ENCODE measurements around the gene UBASH3A. TPM values are rescaled to one million over a fixed set of nuclear protein-coding genes. Genes with fewer than 3 reads are reported as not detected.

Gene UBASH3A
- total and polyA plus RNA-seq, 2 donors (not counting 1 experiment from before 2014, with no cell fraction given) = 0.12 to 0.33 TPM

GRCh38 chr21:42421018-42421793 lies 17.5 kb downstream of the UBASH3A start:
- H3K27me3 Mint-ChIP-seq = peaks cover 43% of the 10 kb centered on the region

More at GRCh38 chr21:42421018-42421793, 17.5 kb downstream of the UBASH3A start:
- H3K4me3 ChIP-seq (ENCODE audit: control extremely low read depth in 1 of 5, extremely low read depth in 1 of 5, insufficient read depth in 1 of 5, low read depth in 2 of 5, low read length in 4 of 5) = no peak overlapping the region
- ChIA-PET POLR2A (no interaction called here), CTCF (no interaction called here)
- no peak overlapping the region for H2AFZ ChIP-seq (ENCODE audit: insufficient read depth, low read depth, low read length, poor library complexity, severe bottlenecking)
- Mint-ChIP-seq H3K4me1 (peaks cover 25% of the 10 kb centered on the region), H3K27ac (no peak overlapping the region), H3K9me3 (ENCODE audit: insufficient read depth) (no peaks in the 10 kb centered on the region), H3K4me3 (no peak overlapping the region)
- no CpG with 5 or more reads among the region's 3 CpGs for WGBS (ENCODE audit: insufficient coverage)
- peaks cover 0 to 25% (median 7%) of the 10 kb centered on the region in 4 experiments for H3K27me3 ChIP-seq (replicated peaks in 1 of 4; ENCODE audit: control extremely low read depth in 1 of 4, control insufficient read depth in 3 of 4, insufficient read depth in 4 of 4, low read length in 3 of 4)
- no peak overlapping the region for H3K27ac ChIP-seq (ENCODE audit: low read length in 2 of 2)
- no peak overlapping the region for H3K4me2 ChIP-seq (replicated peaks; ENCODE audit: low read depth, low read length, poor library complexity, severe bottlenecking)
- no peaks in the 10 kb centered on the region for H4K20me1 ChIP-seq (ENCODE audit: control insufficient read depth, insufficient read depth, low read length, poor library complexity, severe bottlenecking)
- DNase-seq (no peak), ATAC-seq (ENCODE audit: low read depth) (no peak)
- peaks cover 18 to 20% of the 10 kb centered on the region in 2 donors for H3K4me1 ChIP-seq (ENCODE audit: control insufficient read depth in 2 of 2, insufficient read depth in 2 of 2, low read length in 2 of 2)
- peaks cover 0 to 9% (median 5%) of the 10 kb centered on the region in 3 donors for H3K9me3 ChIP-seq (ENCODE audit: control extremely low read depth in 1 of 3, control insufficient read depth in 2 of 3, insufficient read depth in 1 of 3, low read length in 2 of 3)
- no peak for TF ChIP-seq CTCF (IDR thresholded peaks at IDR 0.05)
- no peak for TF ChIP-seq EZH2 (IDR thresholded peaks at IDR 0.05; ENCODE audit: borderline replicate concordance, insufficient read depth, low read depth, low read length, poor library complexity, severe bottlenecking)
- intact Hi-C loops (cut with micrococcal nuclease) = no loop called here
- H3K9ac ChIP-seq (ENCODE audit: low read length) = no peak overlapping the region
- H3K79me2 ChIP-seq (ENCODE audit: control insufficient read depth, insufficient read depth, low read length) = no peaks in the 10 kb centered on the region
- H3K36me3 ChIP-seq (replicated peaks in 1 of 2; ENCODE audit: control extremely low read depth in 1 of 2, control insufficient read depth in 1 of 2, extremely low read depth in 1 of 2, insufficient read depth in 2 of 2, low read length in 1 of 2) = no peaks in the 10 kb centered on the region

All from B cell (primary cell).